Measurements from ENCODE around the gene ACP2. TPM values are rescaled to one million over a fixed set of nuclear protein-coding genes. Genes with fewer than 3 reads are reported as not detected.

ACP2 gene
- total RNA-seq, 3 donors from 2014 or later = 39.7 to 45.2 (median 41.9) TPM

GRCh38 chr11:47278769-47279168 lies 30.2 kb upstream of the ACP2 start:
- DNase-seq (ENCODE audit: low spot score in 2 of 2) = no peak
- no peak for TF ChIP-seq CTCF (IDR thresholded peaks at IDR 0.05)
- TF ChIP-seq POLR2AphosphoS5 (IDR thresholded peaks at IDR 0.05) = no peak
- no peak for TF ChIP-seq POLR2A (IDR thresholded peaks at IDR 0.05)
- Histone ChIP-seq H3K9me3 (no peaks in the 10 kb centered on the region), H3K4me3 (no peak overlapping the region), H3K4me1 (no peaks in the 10 kb centered on the region), H3K36me3 (peaks cover 34% of the 10 kb centered on the region), H3K27ac (no peak overlapping the region), H3K27me3 (no peaks in the 10 kb centered on the region)
- intact Hi-C loops (cut with DNase I; ENCODE audit: low total_unique reads) = no loop called here

GRCh38 chr11:47278058-47278457 lies 29.4 kb upstream of the ACP2 start:
- H3K27me3 ChIP-seq = no peaks in the 10 kb centered on the region
- H3K4me1 ChIP-seq = no peaks in the 10 kb centered on the region
- H3K4me3 ChIP-seq = no peak overlapping the region
- no peak for DNase-seq (ENCODE audit: low spot score in 2 of 2)
- no peak overlapping the region for H3K27ac ChIP-seq
- no peaks in the 10 kb centered on the region for H3K9me3 ChIP-seq
- intact Hi-C loops (cut with DNase I; ENCODE audit: low total_unique reads) = no loop called here
- TF ChIP-seq CTCF (IDR thresholded peaks at IDR 0.05) (no peak), POLR2AphosphoS5 (IDR thresholded peaks at IDR 0.05) (no peak), POLR2A (IDR thresholded peaks at IDR 0.05) (no peak)
- peaks cover 34% of the 10 kb centered on the region for H3K36me3 ChIP-seq

GRCh38 chr11:47276923-47277322 lies 28.3 kb upstream of the ACP2 start:
- Histone ChIP-seq H3K9me3 (no peaks in the 10 kb centered on the region), H3K27ac (no peak overlapping the region), H3K36me3 (peaks cover 26% of the 10 kb centered on the region), H3K27me3 (no peaks in the 10 kb centered on the region), H3K4me3 (no peak overlapping the region), H3K4me1 (no peaks in the 10 kb centered on the region)
- no peak for DNase-seq (ENCODE audit: low spot score in 2 of 2)
- TF ChIP-seq POLR2AphosphoS5 (IDR thresholded peaks at IDR 0.05) (no peak), POLR2A (IDR thresholded peaks at IDR 0.05) (no peak), CTCF (IDR thresholded peaks at IDR 0.05) (no peak)
- intact Hi-C loops (cut with DNase I; ENCODE audit: low total_unique reads) = no loop called here

GRCh38 chr11:47274495-47275235 lies 26.1 kb upstream of the ACP2 start:
- DNase-seq (ENCODE audit: low spot score in 2 of 2) = peak in 1 of 2 donors; percentile 31
- Histone ChIP-seq H3K4me1 (peaks cover 3 to 6% of the 10 kb centered on the region in 2 donors), H3K4me3 (no peak overlapping the region), H3K27me3 (no peaks in the 10 kb centered on the region), H3K9me3 (no peaks in the 10 kb centered on the region), H3K27ac (no peak overlapping the region), H3K36me3 (peaks cover 22% of the 10 kb centered on the region)
- intact Hi-C loops (cut with DNase I; ENCODE audit: low total_unique reads) = no loop called here
- TF ChIP-seq CTCF (IDR thresholded peaks at IDR 0.05) = no peak
- TF ChIP-seq POLR2AphosphoS5 (IDR thresholded peaks at IDR 0.05) = no peak
- TF ChIP-seq POLR2A (IDR thresholded peaks at IDR 0.05) = no peak

GRCh38 chr11:47272706-47273105 lies 24.1 kb upstream of the ACP2 start:
- Histone ChIP-seq H3K36me3 (peaks cover 15% of the 10 kb centered on the region), H3K27me3 (no peaks in the 10 kb centered on the region), H3K4me3 (no peak overlapping the region), H3K9me3 (no peaks in the 10 kb centered on the region), H3K27ac (no peak overlapping the region), H3K4me1 (peaks cover 3 to 14% of the 10 kb centered on the region in 2 donors)
- TF ChIP-seq CTCF (IDR thresholded peaks at IDR 0.05) = no peak
- TF ChIP-seq POLR2AphosphoS5 (IDR thresholded peaks at IDR 0.05) = no peak
- no peak for TF ChIP-seq POLR2A (IDR thresholded peaks at IDR 0.05)
- no peak for DNase-seq (ENCODE audit: low spot score in 2 of 2)
- intact Hi-C loops (cut with DNase I; ENCODE audit: low total_unique reads) = no loop called here
